Astrocyte (in vitro differentiated cells and primary cell): Measurements from ENCODE around the gene UGT2A1. TPM values are rescaled to one million over a fixed set of nuclear protein-coding genes. Genes with fewer than 3 reads are reported as not detected.
"Not testable (repeated sequence)": the region's sequence is repeated elsewhere in the genome, so short reads cannot be mapped to it uniquely, and the experiment has no call there.

Source experiments
- DNase-seq: peaks from one replicate; pipeline ENCODE4 v3.0.0-alpha.2; 2010; ENCODE audit warnings: low read depth
- FAIRE-seq: peaks from 2 replicates; lab custom pipeline; 2011; peaks lifted over from hg19 to GRCh38; lab: Jason Lieb, UNC
- H2AFZ ChIP-seq: 2 replicates; pipeline ENCODE4 v1.6.0; 2012; ENCODE audit warnings: low read depth, low read length, inconsistent platforms
- H3K27ac ChIP-seq: 2 replicates; pipeline ENCODE4 v1.5.1; 2011; ENCODE audit warnings: low read depth, low read length, inconsistent platforms
- H3K27me3 ChIP-seq: 2 replicates; pipeline ENCODE4 v1.6.0; 2011; ENCODE audit warnings: low read length, inconsistent platforms; ENCODE audit not compliant: insufficient read depth
- H3K36me3 ChIP-seq: 2 replicates; pipeline ENCODE4 v1.5.1; 2011; ENCODE audit warnings: low read length, inconsistent platforms; ENCODE audit not compliant: insufficient read depth
- H3K4me1 ChIP-seq: 2 replicates; pipeline ENCODE4 v1.5.1; 2011; ENCODE audit warnings: low read length, inconsistent platforms; ENCODE audit not compliant: insufficient read depth
- H3K4me2 ChIP-seq: 2 replicates; pipeline ENCODE4 v1.6.0; 2012; ENCODE audit warnings: low read length, inconsistent platforms
- H3K4me3 ChIP-seq: 2 replicates; pipeline ENCODE4 v1.5.1; 2011; ENCODE audit warnings: low read depth, mild to moderate bottlenecking, low read length, inconsistent platforms; ENCODE audit not compliant: insufficient read depth
- H3K79me2 ChIP-seq: 2 replicates; pipeline ENCODE4 v1.6.0; 2012; ENCODE audit warnings: mild to moderate bottlenecking, low read length, inconsistent platforms; ENCODE audit not compliant: insufficient read depth
- H3K9ac ChIP-seq: 2 replicates; pipeline ENCODE4 v1.6.0; 2012; ENCODE audit warnings: mild to moderate bottlenecking, low read length, inconsistent platforms
- H3K9me3 ChIP-seq: 2 replicates; pipeline ENCODE4 v1.5.1; 2012; ENCODE audit warnings: low read depth, mild to moderate bottlenecking, low read length, inconsistent platforms; ENCODE audit not compliant: insufficient read depth
- H4K20me1 ChIP-seq: 2 replicates; pipeline ENCODE4 v1.6.0; 2012; ENCODE audit warnings: low read length, inconsistent platforms; ENCODE audit not compliant: insufficient read depth
- H3K27ac Mint-ChIP-seq: one replicate; pipeline ENCODE4 v1.8.0; 2021; ENCODE audit warnings: mild to moderate bottlenecking, mixed read lengths; ENCODE audit not compliant: unreplicated experiment
- H3K27me3 Mint-ChIP-seq: one replicate; pipeline ENCODE4 v1.8.0; 2021; ENCODE audit warnings: low read depth, mixed read lengths; ENCODE audit not compliant: unreplicated experiment
- H3K36me3 Mint-ChIP-seq: one replicate; pipeline ENCODE4 v1.8.0; 2021; ENCODE audit warnings: low read depth, mixed read lengths; ENCODE audit not compliant: unreplicated experiment
- H3K4me1 Mint-ChIP-seq: one replicate; pipeline ENCODE4 v1.8.0; 2021; ENCODE audit warnings: low read depth, mixed read lengths; ENCODE audit not compliant: unreplicated experiment
- H3K4me3 Mint-ChIP-seq: one replicate; pipeline ENCODE4 v1.8.0; 2021; ENCODE audit warnings: mild to moderate bottlenecking, moderate library complexity, mixed read lengths; ENCODE audit not compliant: unreplicated experiment
- H3K9me3 Mint-ChIP-seq: one replicate; pipeline ENCODE4 v1.8.0; 2021; ENCODE audit warnings: mild to moderate bottlenecking, mixed read lengths; ENCODE audit not compliant: unreplicated experiment
- CTCF ChIP-seq: IDR thresholded peaks from 2 replicates; pipeline ENCODE4 v1.5.1; 2011; ENCODE audit warnings: low read depth, mild to moderate bottlenecking, inconsistent platforms, low read length, moderate library complexity; ENCODE audit not compliant: insufficient read depth
- EZH2 ChIP-seq: IDR thresholded peaks from 2 replicates; pipeline ENCODE4 v1.6.1; 2012; ENCODE audit warnings: mild to moderate bottlenecking, low read length, inconsistent platforms; ENCODE audit not compliant: insufficient read depth
- total RNA-seq: library from RNA; stranded (reverse); gene quantifications from 2 replicates; pipeline ENCODE4 v1.2.1, GENCODE V29; 2021

The UGT2A1 gene
- total RNA-seq, 1 donor from 2014 or later, result not detected

DNA sequence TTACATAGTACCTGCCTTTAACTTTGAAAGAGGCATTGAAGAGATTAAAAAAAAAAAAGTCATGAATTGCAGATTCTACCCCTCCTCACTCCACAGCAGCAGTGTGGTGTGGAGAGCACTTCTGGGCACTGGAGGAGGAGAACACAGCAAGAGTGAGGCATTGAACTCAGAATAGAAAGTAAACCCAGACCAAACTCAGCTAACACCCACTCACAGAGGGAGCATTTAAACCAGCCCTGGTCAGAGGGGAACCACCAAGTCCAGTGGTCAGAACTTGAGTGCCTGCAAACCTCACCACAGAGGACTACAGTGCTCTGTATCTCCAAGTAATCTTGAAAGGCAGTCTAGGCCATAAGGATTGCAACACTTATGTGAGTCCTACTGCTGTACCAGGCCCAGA lies 15.6 kb upstream of the UGT2A1 start:
- Histone ChIP-seq H4K20me1 (no peaks in the 10 kb centered on the region), H3K79me2 (no peaks in the 10 kb centered on the region), H3K9me3 (no peaks in the 10 kb centered on the region), H3K36me3 (no peaks in the 10 kb centered on the region), H3K27ac (no peak overlapping the region), H3K4me2 (no peak overlapping the region), H3K27me3 (no peaks in the 10 kb centered on the region), H3K4me1 (no peaks in the 10 kb centered on the region), H3K9ac (no peak overlapping the region), H3K4me3 (no peak overlapping the region), H2AFZ (no peak overlapping the region)
- no peak for DNase-seq
- H3K27ac Mint-ChIP-seq, result no peak overlapping the region
- TF ChIP-seq EZH2 (no peak), CTCF (no peak)
- H3K4me3 Mint-ChIP-seq, result no peak overlapping the region
- H3K27me3 Mint-ChIP-seq, result no peaks in the 10 kb centered on the region
- no peaks in the 10 kb centered on the region for H3K9me3 Mint-ChIP-seq
- FAIRE-seq, result no peak
- no peaks in the 10 kb centered on the region for H3K4me1 Mint-ChIP-seq
- H3K36me3 Mint-ChIP-seq, result no peaks in the 10 kb centered on the region

DNA sequence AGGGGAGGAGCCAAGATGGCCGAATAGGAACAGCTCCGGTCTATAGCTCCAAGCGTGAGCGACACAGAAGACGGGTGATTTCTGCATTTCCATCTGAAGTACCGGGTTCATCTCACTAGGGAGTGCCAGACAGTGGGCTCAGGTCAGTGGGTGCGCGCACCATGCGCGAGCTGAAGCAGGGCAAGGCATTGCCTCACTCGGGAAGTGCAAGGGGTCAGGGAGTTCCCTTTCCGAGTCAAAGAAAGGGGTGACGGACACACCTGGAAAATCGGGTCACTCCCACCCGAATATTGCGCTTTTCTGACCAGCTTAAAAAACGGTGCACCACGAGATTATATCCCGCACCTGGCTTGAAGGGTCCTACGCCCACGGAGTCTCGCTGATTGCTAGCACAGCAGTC lies 11.0 kb upstream of the UGT2A1 start:
- not testable (repeated sequence) for H2AFZ ChIP-seq, FAIRE-seq, H3K27ac Mint-ChIP-seq, H3K4me1 Mint-ChIP-seq, H3K36me3 Mint-ChIP-seq, H3K4me3 Mint-ChIP-seq, H3K9me3 Mint-ChIP-seq, H3K27ac ChIP-seq, H3K9ac ChIP-seq, H3K79me2 ChIP-seq, H4K20me1 ChIP-seq, H3K4me3 ChIP-seq, H3K4me1 ChIP-seq, H3K27me3 Mint-ChIP-seq, H3K27me3 ChIP-seq, DNase-seq, H3K4me2 ChIP-seq, H3K36me3 ChIP-seq, H3K9me3 ChIP-seq

- H3K27me3 Mint-ChIP-seq, H3K9me3 Mint-ChIP-seq, H3K4me3 Mint-ChIP-seq, H3K27me3 ChIP-seq, H3K36me3 ChIP-seq, H4K20me1 ChIP-seq, H3K4me1 ChIP-seq, H3K27ac ChIP-seq, H3K9me3 ChIP-seq, H3K9ac ChIP-seq, H3K36me3 Mint-ChIP-seq, H2AFZ ChIP-seq, FAIRE-seq, H3K4me1 Mint-ChIP-seq, H3K4me2 ChIP-seq, H3K27ac Mint-ChIP-seq, H3K79me2 ChIP-seq, H3K4me3 ChIP-seq, DNase-seq: not testable (repeated sequence)
These were observed 8.2 kb upstream of the UGT2A1 start for GRCh38 chr4:69661130-69661803.
